ENCODE results near the gene USP54. TPM values are rescaled to one million over a fixed set of nuclear protein-coding genes. Genes with fewer than 3 reads are reported as not detected.

USP54 gene
- total RNA-seq, 1 experiment from 2014 or later: 43.2 TPM

- DNase-seq (ENCODE audit: low read depth): no peak
Observed at GRCh38 chr10:73465978-73466726, 125.0 kb downstream of the USP54 start.

DNA sequence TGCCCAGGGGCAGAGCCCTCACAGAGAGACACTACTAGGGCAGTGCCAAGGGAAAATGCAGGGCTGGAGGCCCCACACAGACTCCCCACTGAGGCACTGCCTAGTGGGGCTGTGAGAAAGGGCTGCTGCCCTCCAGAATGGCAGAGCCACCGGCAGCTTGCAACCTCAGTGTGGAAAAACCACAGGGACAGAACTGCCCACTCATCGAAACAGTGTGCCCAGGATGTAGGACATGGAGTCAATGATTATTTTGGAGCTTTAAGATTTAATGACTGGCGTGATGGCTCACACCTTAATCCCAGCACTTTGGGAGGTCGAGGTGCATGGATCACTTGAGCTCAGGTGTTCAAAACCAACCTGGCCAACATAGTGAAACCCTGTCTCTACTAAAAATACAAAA, 130.2 kb downstream of the USP54 start:
- DNase-seq (ENCODE audit: low read depth): no peak

DNA sequence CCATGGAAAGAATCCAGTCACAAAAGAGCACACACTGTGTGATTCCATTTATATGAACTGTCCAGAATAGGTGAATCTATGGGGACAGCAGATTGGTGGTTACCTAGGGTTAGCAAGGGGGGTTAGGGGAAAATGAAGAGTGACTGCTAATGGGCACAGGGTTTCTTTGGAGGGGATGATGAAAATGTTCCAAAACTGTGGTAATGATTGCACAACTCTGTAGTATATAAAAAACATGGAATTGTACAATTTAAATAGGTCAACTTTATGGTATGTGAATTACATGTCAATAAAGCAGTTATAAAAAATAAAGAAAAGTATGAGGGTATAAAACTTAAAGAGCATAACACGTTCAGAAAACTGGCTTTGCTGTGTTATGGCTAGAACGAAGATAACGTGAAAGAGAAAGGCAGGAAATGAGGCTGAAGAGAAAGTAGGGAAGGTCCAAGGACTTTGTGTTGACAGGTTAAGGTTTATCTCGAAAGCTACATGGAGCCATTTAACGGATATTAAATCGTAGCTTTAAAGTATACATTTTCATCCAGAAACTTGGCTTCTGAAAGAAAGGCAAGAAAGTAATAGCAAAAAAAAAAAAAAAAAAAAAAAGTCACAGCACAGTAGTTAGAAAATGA, 131.3 kb downstream of the USP54 start:
- DNase-seq (ENCODE audit: low read depth): no peak

DNA sequence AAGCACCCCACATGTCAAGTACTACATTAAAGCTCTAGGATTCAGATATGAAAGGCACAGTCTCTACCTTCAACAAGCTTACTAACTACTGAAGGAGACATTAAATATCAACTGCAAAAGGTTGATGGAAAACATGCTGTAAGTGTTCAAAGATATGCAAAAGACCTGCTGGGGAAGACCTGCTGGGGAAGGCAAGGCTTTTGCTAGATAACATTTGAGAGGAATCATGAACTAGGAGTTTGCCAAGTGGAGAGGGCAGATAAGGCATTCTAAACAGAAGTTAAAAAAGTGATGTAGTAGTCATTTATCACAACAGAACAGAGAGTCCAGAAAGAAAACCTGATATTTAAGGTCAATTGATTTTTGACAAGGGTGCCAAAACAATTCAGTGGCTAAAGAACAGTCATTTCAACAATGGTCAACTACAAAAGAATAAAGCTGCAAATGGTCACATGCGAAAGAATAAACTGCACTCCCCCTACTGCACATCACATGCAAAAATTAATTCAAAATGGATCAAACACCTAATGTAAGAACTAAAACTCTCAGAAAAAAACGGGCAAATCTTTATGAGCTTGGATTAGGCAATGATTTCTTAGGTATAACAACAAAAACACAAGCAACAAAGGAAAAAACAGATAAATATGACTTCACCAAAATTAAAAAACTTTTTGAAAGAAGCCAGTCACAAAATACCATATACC, 134.8 kb downstream of the USP54 start:
- no peak for DNase-seq (ENCODE audit: low read depth)

GRCh38 chr10:73449113-73449512, 142.0 kb downstream of the USP54 start:
- no peak for DNase-seq (ENCODE audit: low read depth)

GRCh38 chr10:73448384-73448783, 142.8 kb downstream of the USP54 start:
- DNase-seq (ENCODE audit: low read depth): no peak

Other genes with a start within 250 kb of the USP54 start
- gene CFAP70, start 232.5 kb downstream of the USP54 start, total RNA-seq (2014; rRNA removed): 0.45 and 0.46 TPM in 2 replicates
- 155 and 159 TPM in 2 replicates for gene ANXA7, start 177.3 kb downstream of the USP54 start, total RNA-seq (2014; rRNA removed)
- gene MSS51, start 157.8 kb downstream of the USP54 start, total RNA-seq (2014; rRNA removed): 1.4 and 2.5 TPM in 2 replicates
- 23.3 and 35.7 TPM in 2 replicates for gene PPP3CB, start 95.3 kb downstream of the USP54 start, total RNA-seq (2014; rRNA removed)
- gene MYOZ1, start 50.1 kb upstream of the USP54 start, total RNA-seq (2014; rRNA removed): not detected in 2 replicates
- gene SYNPO2L, start 64.7 kb upstream of the USP54 start, total RNA-seq (2014; rRNA removed): 0.32 and 0.63 TPM in 2 replicates
- gene AGAP5, start 106.8 kb upstream of the USP54 start, total RNA-seq (2014; rRNA removed): 1.0 and 2.5 TPM in 2 replicates
- 66.2 and 77.2 TPM in 2 replicates for gene SEC24C, start 153.0 kb upstream of the USP54 start, total RNA-seq (2014; rRNA removed)
- 32.5 and 40.1 TPM in 2 replicates for gene CHCHD1, start 190.7 kb upstream of the USP54 start, total RNA-seq (2014; rRNA removed)
- 57.6 and 85.6 TPM in 2 replicates for gene ZSWIM8, start 194.3 kb upstream of the USP54 start, total RNA-seq (2014; rRNA removed)
- 20.7 and 29.2 TPM in 2 replicates for gene NDST2, start 220.3 kb upstream of the USP54 start, total RNA-seq (2014; rRNA removed)